Neuron (in vitro differentiated cells): ENCODE results near the gene DIP2B.
"Not testable (repeated sequence)": the region's sequence is repeated elsewhere in the genome, so short reads cannot be mapped to it uniquely, and the experiment has no call there.

ENCODE experiments used
- H2AFZ ChIP-seq: one replicate; pipeline ENCODE4 v1.6.1; 2013; ENCODE audit warnings: low read depth, mild to moderate bottlenecking, inconsistent platforms, low read length, moderate library complexity
- H3K27me3 ChIP-seq: one replicate; pipeline ENCODE4 v1.6.1; 2013; ENCODE audit warnings: low read length; ENCODE audit not compliant: insufficient read depth
- H3K36me3 ChIP-seq: one replicate; pipeline ENCODE4 v1.6.1; 2013; ENCODE audit warnings: low read length; ENCODE audit not compliant: insufficient read depth
- H3K4me1 ChIP-seq: one replicate; pipeline ENCODE4 v1.6.1; 2013; ENCODE audit warnings: low read length; ENCODE audit not compliant: insufficient read depth
- H3K4me3 ChIP-seq: 2 replicates; pipeline ENCODE4 v1.5.1; 2013; ENCODE audit warnings: mild to moderate bottlenecking, low read length, moderate library complexity
- H3K9me3 ChIP-seq: one replicate; pipeline ENCODE4 v1.6.1; 2013; ENCODE audit warnings: low read length

DIP2B gene

GRCh38 chr12:50659690-50660424, 155.1 kb downstream of the DIP2B start:
- H3K27me3 ChIP-seq: no peaks in the 10 kb centered on the region
- peaks cover 8% of the 10 kb centered on the region for H3K4me1 ChIP-seq
- H2AFZ ChIP-seq: no peak overlapping the region
- peaks cover 9% of the 10 kb centered on the region for H3K36me3 ChIP-seq
- H3K4me3 ChIP-seq: no peak overlapping the region
- no peaks in the 10 kb centered on the region for H3K9me3 ChIP-seq

- H3K36me3 ChIP-seq: peaks cover 9% of the 10 kb centered on the region
These were observed 155.6 kb downstream of the DIP2B start for GRCh38 chr12:50660425-50660822.

GRCh38 chr12:50661300-50662115, 156.7 kb downstream of the DIP2B start:
- Histone ChIP-seq H3K4me3 (no peak overlapping the region), H3K27me3 (no peaks in the 10 kb centered on the region), H2AFZ (no peak overlapping the region), H3K9me3 (no peaks in the 10 kb centered on the region), H3K36me3 (peaks cover 9% of the 10 kb centered on the region), H3K4me1 (peaks cover 8% of the 10 kb centered on the region)

More at GRCh38 chr12:50660425-50660822, 155.6 kb downstream of the DIP2B start:
- Histone ChIP-seq H3K4me3 (no peak overlapping the region), H3K27me3 (no peaks in the 10 kb centered on the region), H2AFZ (no peak overlapping the region), H3K9me3 (no peaks in the 10 kb centered on the region), H3K4me1 (peaks cover 8% of the 10 kb centered on the region)

GRCh38 chr12:50662116-50662510, 157.3 kb downstream of the DIP2B start:
- H3K4me1 ChIP-seq: peaks cover 8% of the 10 kb centered on the region
- H3K9me3 ChIP-seq: no peaks in the 10 kb centered on the region

GRCh38 chr12:50665170-50665569, 160.4 kb downstream of the DIP2B start:
- Histone ChIP-seq H3K36me3 (peaks cover 11% of the 10 kb centered on the region), H3K4me3 (no peak overlapping the region), H3K27me3 (no peaks in the 10 kb centered on the region), H3K4me1 (peaks cover 8% of the 10 kb centered on the region), H3K9me3 (no peaks in the 10 kb centered on the region), H2AFZ (no peak overlapping the region)

More at GRCh38 chr12:50662116-50662510, 157.3 kb downstream of the DIP2B start:
- H3K36me3 ChIP-seq: peaks cover 9% of the 10 kb centered on the region
- no peaks in the 10 kb centered on the region for H3K27me3 ChIP-seq
- H3K4me3 ChIP-seq: no peak overlapping the region
- no peak overlapping the region for H2AFZ ChIP-seq

DNA sequence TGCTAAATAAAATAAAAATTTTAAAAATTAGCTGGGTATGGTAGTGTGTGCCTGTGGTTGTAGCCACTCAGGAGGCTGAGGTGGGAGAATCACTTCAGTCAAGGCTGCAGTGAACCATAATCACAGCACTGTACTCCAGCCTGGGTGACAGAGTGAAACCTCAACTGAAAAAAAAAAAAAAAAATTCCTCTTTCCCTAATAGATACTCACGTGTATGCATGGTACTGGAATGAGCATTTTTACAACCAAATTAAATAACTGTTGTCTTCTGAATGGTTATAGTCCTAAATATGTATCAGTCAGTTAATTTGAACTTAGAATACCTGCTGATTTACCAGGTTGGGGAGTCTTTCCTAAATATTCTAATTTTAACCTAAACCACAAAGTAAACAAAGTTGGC, 160.8 kb downstream of the DIP2B start:
- Histone ChIP-seq H3K36me3 (peaks cover 11% of the 10 kb centered on the region), H3K4me1 (peaks cover 8% of the 10 kb centered on the region), H3K9me3 (no peaks in the 10 kb centered on the region), H3K4me3 (no peak overlapping the region), H2AFZ (no peak overlapping the region), H3K27me3 (no peaks in the 10 kb centered on the region)

DNA sequence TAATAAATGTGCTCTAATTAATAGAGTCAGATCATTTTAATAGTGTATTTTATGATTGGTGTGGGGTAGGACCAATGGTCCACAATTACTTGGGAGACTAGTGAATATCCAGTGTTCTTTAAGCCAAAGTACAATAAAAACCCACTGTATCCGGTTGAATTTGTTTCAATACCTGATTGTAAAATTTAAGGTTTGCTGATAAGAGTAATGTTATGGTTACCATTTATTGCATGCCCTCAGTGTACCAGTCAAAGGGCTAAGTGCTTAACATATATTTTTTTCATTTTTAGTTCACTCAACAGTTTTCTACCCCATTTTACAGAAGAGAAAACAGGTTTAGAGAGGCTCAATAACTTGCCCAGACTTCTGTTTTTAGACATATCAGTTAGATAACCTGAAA, 161.2 kb downstream of the DIP2B start:
- Histone ChIP-seq H2AFZ (no peak overlapping the region), H3K4me3 (no peak overlapping the region), H3K27me3 (no peaks in the 10 kb centered on the region), H3K9me3 (no peaks in the 10 kb centered on the region), H3K4me1 (peaks cover 8% of the 10 kb centered on the region), H3K36me3 (peaks cover 10% of the 10 kb centered on the region)

GRCh38 chr12:50672158-50672557, 167.4 kb downstream of the DIP2B start:
- Histone ChIP-seq H3K27me3 (no peaks in the 10 kb centered on the region), H3K9me3 (peaks cover 2% of the 10 kb centered on the region), H2AFZ (no peak overlapping the region), H3K36me3 (peaks cover 44% of the 10 kb centered on the region), H3K4me1 (no peaks in the 10 kb centered on the region), H3K4me3 (no peak overlapping the region)

DNA sequence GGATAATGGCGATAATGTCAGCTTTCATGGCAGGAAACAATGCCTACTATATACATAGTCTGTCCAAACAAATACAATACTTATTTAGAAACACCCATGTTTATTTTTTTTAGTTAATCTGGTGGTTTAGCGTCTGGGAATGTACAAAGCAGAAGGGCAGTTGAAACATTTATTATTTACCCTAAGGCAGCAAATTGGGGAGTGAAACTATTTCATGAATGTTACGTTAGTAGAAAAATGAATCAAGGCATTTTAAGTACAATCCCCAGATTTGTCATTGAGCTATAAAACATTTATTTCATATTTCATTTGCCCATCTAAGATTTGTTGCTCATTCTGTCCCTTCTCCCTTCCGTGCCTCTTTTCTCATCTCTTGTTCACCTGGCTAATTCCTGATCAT, 172.0 kb downstream of the DIP2B start:
- Histone ChIP-seq H3K36me3 (peaks cover 58% of the 10 kb centered on the region), H3K27me3 (no peaks in the 10 kb centered on the region), H2AFZ (no peak overlapping the region), H3K4me1 (no peaks in the 10 kb centered on the region), H3K4me3 (no peak overlapping the region), H3K9me3 (peaks cover 2% of the 10 kb centered on the region)

- H2AFZ ChIP-seq: no peak overlapping the region
- peaks cover 62% of the 10 kb centered on the region for H3K36me3 ChIP-seq
- H3K4me3 ChIP-seq: no peak overlapping the region
- peaks cover 2% of the 10 kb centered on the region for H3K9me3 ChIP-seq
- H3K27me3 ChIP-seq: no peaks in the 10 kb centered on the region
- H3K4me1 ChIP-seq: no peaks in the 10 kb centered on the region
These were observed 173.1 kb downstream of the DIP2B start for GRCh38 chr12:50677858-50678257.

DNA sequence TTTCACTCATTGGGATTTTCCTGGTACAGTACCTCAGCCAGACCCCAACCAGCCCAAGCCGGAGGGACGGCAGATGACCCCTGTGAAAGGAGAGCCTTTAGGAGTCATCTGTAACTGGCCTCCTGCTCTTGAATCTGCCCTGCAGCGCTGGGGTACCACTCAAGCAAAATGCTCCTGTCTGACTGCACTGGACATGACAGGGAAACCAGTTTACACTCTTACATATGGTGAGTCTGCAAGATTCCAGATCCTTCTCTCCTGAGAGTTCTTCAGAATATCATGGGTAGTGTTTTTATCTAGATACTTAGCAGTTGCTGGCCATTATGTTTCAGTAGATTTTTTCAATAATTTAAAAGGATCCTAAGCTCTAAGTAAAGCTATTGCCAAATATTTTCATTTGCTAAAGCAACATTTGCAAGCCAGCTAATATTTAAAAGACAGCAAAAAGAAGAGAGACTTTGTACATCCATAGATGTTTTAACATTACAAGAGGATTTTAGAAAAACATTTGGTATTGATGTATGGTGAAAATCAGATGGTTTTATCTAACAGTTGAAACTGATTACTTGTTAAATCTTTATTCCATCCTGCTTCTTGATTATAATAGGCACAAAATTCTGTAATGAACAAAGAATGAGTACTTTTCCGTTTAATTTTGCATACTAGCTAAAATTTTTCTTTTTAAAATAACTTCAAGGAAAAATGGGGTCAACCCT, 174.0 kb downstream of the DIP2B start:
- Histone ChIP-seq H3K4me3 (no peak overlapping the region), H2AFZ (no peak overlapping the region), H3K36me3 (peaks cover 60% of the 10 kb centered on the region), H3K27me3 (no peaks in the 10 kb centered on the region), H3K4me1 (no peaks in the 10 kb centered on the region), H3K9me3 (peaks cover 2% of the 10 kb centered on the region)

DNA sequence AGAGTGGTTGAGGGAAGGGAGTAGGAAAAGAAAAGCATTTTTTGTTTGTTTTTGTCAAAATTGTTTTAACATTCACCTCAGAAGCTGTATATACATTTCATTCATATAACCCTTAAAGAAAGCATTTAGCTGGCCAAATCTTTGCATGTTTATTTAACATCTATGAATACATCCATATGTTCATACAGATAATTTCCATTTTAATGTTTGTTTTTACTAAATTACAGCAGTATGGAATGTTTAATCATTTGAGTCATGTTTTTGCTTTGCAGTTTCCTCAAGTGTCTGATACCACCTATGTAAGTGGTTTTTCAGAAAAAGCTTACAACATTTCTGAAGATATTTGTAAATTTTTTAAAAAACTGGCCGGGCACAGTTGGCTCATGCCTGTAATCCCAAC, 174.8 kb downstream of the DIP2B start:
- H3K9me3 ChIP-seq: peaks cover 2% of the 10 kb centered on the region
- no peak overlapping the region for H3K4me3 ChIP-seq
- peaks cover 60% of the 10 kb centered on the region for H3K36me3 ChIP-seq
- H2AFZ ChIP-seq: no peak overlapping the region
- no peaks in the 10 kb centered on the region for H3K4me1 ChIP-seq
- no peaks in the 10 kb centered on the region for H3K27me3 ChIP-seq

DNA sequence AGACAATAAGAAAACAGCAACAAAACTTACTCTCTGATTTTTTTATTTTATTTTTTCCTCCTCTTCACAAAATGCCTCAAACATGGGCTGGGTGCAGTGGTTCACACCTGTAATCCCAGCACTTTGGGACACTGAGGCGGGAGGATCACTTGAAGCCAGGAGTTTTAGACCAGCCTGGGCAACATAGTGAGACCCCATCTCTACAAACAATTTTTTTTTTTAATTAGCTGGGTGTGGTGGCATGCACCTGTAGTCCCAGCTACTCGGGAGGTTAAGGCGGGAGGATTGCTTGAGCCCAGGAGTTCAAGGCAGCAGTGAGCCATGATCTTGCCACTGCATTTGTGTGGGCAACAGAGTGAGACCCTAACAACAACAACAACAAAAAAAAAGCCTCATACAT, 176.3 kb downstream of the DIP2B start:
- H2AFZ ChIP-seq, H3K9me3 ChIP-seq, H3K4me3 ChIP-seq, H3K27me3 ChIP-seq, H3K4me1 ChIP-seq: not testable (repeated sequence)
- H3K36me3 ChIP-seq: peaks cover 56% of the 10 kb centered on the region
